ENCODE measurements around the gene POU6F2.

GRCh38 chr7:39460486-39460885 lies 482.8 kb downstream of the POU6F2 start:
- TF ChIP-seq POLR2A (IDR thresholded peaks at IDR 0.05; ENCODE audit: low read depth) (no peak), CTCF (IDR thresholded peaks at IDR 0.05) (no peak)
